HUDEP-2 (cell line): ENCODE data around the gene SCIMP.
"Not testable (repeated sequence)": the region's sequence is repeated elsewhere in the genome, so short reads cannot be mapped to it uniquely, and the experiment has no call there.

ENCODE experiments used
- DNase-seq, 76 experiments: peaks; one replicate each; lab custom pipeline; 2025; ENCODE audit not compliant: unreplicated experiment in 76 of 76; lab: John Stamatoyannopoulos, UW

Gene SCIMP

DNA sequence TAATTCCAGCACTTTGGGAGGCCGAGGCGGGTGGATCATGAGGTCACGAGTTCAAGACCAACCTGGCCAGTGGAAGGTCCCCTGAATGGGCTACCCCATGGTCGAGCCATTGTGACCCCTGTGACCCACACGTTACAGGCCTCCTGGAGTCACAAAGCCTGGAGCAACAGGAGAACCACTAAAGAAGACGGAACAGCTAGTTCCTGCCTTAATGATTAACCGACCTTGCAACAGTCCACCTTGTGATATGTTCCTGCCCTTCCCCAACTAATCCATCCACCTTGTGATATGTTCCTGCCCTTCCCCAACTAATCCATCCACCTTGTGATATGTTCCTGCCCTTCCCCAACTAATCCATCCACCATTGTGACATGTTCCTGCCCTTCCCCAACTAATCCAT is 5.1 kb upstream of the SCIMP start:
- DNase-seq, result not testable (repeated sequence)

DNA sequence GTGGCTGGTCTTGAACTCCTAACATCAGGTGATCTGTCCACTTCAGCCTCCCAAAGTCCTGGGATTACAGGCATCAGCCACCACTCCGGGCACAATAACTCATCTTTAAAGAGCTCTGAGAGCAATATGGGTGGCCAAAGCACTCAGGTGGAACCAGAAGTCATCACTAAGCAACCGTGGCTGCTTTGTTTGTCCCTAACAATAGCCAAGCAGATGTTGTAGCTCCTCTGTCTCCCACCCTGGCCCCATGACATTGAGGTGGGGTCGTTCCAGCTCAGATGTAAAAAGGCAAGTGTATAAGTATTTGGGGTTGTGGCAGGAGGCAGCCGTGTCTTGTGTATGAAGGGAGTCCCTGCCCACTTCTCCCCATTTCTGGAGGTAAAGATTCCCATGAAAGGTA is 3.7 kb upstream of the SCIMP start:
- DNase-seq, result no peak

DNA sequence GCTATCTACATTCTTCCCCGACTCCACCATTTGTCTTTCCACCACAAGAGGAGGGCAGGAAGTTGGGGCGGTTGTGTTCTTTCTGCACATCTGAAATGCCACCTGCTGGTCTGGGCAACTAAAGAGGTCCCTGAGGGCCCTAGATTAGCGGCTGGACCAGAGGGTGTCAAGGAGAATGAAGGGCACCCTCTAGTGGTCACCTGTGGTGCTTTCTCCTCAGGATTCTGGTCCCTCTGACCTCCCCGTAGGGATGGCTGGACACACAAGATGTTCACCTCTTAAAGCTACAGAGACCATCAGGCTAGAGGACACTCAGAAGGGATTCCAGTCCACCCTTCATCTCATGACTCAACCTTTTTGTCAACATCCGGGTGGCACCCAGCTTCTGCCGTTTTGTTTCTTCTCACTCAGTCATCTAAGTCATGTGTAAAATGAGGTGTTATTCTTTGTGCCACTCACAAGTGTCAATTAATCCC is 2.9 kb upstream of the SCIMP start:
- DNase-seq, result peak in 60 of 76 experiments; percentile 3 to 73 (median 26)

DNA sequence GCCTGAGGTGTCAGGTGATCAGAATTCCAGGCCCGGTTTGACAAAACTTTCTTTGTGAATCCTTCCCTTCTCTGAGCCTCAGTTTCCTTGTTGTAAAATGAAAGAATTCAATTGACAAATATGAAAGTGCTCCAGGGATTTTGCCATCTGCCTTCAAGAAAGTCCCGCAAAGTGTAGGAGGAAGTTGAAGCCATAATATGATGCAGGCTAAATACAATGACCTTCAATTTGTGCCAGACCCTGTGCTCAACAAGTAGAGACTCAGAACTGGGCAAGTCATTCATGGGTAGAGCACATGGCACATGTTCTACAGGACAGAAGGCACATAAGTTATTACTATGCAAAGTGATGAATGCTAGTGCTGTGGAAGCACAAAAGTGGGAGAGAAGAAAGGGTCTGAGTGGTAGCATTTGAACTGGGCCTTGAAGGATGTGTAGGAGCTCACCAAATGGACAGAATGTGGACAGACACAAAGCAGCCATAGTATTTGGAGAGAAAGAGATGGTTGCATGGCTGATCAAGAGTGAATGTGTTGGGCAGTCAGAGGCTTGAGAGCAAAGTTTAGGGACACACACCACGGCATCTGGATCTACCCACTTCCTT is 2.4 kb upstream of the SCIMP start:
- DNase-seq, result no peak

- DNase-seq, result not testable (repeated sequence)
These were observed 1.2 kb downstream of the SCIMP start for GRCh38 chr17:5233492-5233891.

DNA sequence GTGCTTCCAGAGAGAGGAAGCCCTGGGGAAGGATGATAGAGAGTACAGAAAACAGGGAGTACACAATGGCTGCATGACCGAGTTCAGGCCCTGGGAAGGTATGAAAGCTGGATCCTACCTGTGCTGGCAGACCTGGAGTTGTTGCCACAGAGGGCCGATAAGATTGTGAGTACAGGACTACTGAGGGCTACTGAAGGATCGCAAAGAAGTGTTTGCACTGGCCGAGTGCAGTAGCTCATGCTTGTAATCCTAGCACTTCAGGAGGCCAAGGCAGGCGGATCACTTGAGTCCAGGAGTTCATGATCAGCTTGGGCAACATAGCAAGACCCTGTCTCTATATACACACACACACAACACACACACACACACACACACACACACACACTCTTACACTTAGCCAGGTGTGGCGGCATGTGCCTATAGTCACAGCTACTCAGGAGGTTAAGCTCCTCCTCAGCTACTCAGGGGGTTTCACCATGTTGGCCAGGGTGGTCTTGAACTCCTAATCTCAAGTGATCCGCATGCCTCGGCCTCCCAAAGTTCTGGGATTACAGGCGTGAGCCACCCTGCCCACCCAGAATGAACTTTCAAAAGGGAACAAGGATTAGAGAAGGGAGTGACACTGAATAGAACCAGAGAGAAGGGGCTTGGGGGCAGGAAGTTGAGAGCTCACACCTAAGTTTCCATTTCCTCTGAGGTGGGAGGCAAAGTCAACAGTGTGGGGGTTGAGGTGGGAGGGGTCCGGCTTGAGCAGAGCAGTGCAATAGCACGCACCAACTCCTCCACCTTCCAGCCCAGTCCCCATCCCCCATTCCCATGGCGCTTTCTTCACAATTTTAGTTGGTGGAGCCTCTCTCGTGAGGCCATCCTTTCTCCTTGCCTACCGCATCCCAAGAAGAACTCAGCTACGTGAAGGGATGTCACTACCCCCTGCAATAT is 7.5 kb downstream of the SCIMP start:
- no peak for DNase-seq

DNA sequence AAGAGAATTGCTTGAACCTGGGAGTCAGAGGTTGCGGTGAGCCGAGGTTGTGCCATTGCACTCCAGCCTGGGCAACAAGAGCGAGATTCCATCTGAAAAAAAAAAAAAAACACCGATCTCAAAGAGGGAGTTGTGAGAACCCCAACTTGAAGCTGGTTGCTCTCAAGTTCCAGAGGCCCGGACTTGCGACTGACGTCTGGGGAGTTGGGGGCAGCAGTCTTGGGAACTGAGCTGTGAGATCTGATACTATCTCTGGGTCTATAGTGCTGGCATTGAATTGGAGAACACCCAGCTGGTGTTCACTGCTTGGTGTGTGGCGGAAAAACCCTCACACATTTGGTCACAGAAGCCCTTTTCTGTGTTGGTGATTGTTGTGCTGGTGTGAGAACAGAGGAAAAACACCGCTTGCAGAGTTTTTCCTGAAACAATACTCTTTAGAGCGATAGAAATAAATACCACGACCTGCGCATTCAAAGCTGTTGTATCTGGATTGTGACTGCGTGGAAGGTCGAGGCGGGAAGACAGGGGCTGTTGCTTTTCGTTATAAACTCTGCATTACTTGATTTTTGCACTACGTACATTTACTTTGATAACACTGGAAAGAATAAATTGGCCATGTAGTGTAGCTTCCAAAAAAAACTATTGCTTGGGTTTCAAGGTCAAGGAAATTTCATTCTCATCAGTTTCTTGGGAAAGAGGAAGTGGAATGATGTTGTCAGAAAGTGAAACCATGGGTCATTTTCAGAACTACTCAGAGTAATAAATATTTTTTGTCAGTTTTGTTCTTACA is 8.8 kb downstream of the SCIMP start:
- no peak for DNase-seq

DNA sequence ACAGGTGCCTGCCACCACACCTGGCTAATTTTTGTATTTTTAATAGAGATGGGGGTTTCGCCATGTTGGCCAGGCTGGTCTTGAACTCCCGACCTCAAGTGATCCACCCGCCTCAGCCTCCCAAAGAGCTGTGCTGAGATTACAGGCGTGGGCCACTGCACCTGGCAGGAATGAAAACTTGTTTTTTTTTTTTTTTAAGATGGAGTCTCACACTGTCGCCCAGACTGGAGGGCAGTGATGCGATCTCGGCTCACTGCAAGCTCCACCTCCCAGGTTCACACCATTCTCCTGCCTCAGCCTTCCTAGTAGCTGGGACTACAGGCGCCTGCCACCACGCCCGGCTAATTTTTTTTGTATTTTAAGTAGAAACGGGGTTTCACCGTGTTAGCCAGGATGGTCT is 12.7 kb downstream of the SCIMP start:
- not testable (repeated sequence) for DNase-seq

GRCh38 chr17:5220074-5220473 is 14.6 kb downstream of the SCIMP start:
- DNase-seq, result no peak

GRCh38 chr17:5219536-5219935 is 15.1 kb downstream of the SCIMP start:
- no peak for DNase-seq

DNA sequence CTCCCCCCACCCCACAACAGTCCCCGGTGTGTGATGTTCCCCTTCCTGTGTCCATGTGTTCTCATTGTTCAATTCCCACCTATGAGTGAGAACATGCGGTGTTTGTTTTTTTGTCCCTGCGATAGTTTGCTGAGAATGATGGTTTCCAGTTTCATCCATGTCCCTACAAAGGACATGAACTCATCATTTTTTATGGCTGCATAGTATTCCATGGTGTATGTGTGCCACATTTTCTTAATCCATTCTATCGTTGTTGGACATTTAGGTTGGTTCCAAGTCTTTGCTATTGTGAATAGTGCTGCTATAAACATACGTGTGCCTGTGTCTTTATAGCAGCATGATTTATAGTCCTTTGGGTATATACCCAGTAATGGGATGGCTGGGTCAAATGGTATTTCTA is 17.1 kb downstream of the SCIMP start:
- DNase-seq, result not testable (repeated sequence)

- DNase-seq, result no peak
These were observed 23.2 kb downstream of the SCIMP start for GRCh38 chr17:5211458-5211857.

GRCh38 chr17:5210614-5211252 is 23.9 kb downstream of the SCIMP start:
- no peak for DNase-seq

GRCh38 chr17:5210091-5210490 is 24.6 kb downstream of the SCIMP start:
- no peak for DNase-seq

GRCh38 chr17:5209396-5209795 is 25.3 kb downstream of the SCIMP start:
- DNase-seq, result no peak

- DNase-seq, result no peak
These were observed 30.8 kb downstream of the SCIMP start for GRCh38 chr17:5203908-5204294.

GRCh38 chr17:5203178-5203907 is 31.3 kb downstream of the SCIMP start:
- no peak for DNase-seq

GRCh38 chr17:5201011-5201410 is 33.6 kb downstream of the SCIMP start:
- no peak for DNase-seq

DNA sequence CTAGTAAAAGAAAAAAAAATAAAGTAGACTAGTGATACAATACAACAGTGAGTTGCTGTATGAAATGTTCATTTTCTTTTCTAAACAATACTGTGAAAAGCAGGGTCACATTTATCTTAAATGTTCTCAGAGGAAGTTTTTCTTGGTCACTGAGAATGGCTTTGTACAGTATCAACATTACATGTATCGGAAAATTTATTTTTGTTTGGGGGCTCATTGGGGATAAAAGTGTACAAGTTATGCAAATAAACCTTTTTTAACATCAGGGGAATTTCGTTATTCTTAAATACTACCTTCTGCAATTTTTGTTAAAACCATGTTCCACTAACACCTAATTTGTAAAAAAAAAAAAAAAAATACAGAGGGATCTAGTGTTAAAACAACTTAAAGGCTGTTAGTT is 34.3 kb downstream of the SCIMP start:
- DNase-seq, result no peak

DNA sequence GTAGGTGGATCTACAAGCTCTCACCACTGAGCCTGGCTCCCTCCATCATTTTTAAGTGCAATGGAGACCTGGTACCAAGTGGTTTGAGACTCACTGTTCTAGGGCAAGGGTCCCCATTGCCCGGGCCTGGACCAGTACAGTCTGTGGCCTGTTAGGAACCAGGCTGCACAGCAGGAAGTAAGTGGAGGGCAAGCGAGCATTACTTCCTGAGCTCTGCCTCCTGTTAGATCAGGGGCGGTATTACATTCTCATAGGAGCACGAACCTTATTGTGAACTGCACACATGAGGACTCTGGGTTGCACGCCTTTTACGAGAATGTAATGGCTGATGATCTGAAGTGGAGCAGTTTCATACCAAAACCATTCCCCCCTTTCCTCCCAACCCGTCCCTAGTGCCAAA is 36.2 kb downstream of the SCIMP start:
- no peak for DNase-seq
